Peyer's patch (tissue), 4 donors: ENCODE measurements around the gene ORM1. TPM values are rescaled to one million over a fixed set of nuclear protein-coding genes. Genes with fewer than 3 reads are reported as not detected.

Experiments
- DNase-seq, 3 donors: peaks; one replicate each; pipeline ENCODE4 v3.0.0-alpha.2; 2017 to 2019
- H3K27ac ChIP-seq, 4 donors: fragments of 200-600 bp; sonication (generic); one replicate each; pipeline ENCODE4 v1.5.1; 2016 to 2019
- H3K27me3 ChIP-seq, 2 donors: fragments of 200-600 bp; sonication (generic); one replicate each; pipeline ENCODE4 v1.5.1; 2019
- H3K36me3 ChIP-seq, 3 donors: fragments of 200-600 bp; sonication (generic); one replicate each; pipeline ENCODE4 v1.5.1; 2016 to 2019
- H3K4me1 ChIP-seq, 4 donors: fragments of 200-600 bp; sonication (generic); one replicate each; pipeline ENCODE4 v1.5.1; 2016 to 2019
- H3K4me3 ChIP-seq, 4 donors: fragments of 200-600 bp; sonication (generic); 1 replicate in 3 of 4; 2 replicates in 1 of 4; pipeline ENCODE4 v1.5.1; 2016 to 2019; ENCODE audit warnings: mild to moderate bottlenecking in 1 of 4
- H3K9me3 ChIP-seq, 4 donors: fragments of 200-600 bp; sonication (generic); one replicate each; pipeline ENCODE4 v1.5.1; 2016 to 2019; ENCODE audit warnings: mild to moderate bottlenecking in 1 of 4
- CTCF ChIP-seq, 6 experiments: fragments of 450-650 bp in 4 of 6; fragments of 200-600 bp in 2 of 6; sonication (generic) in 1 of 6; IDR thresholded peaks; one replicate each; pipeline ENCODE4 v1.5.1; 2017 to 2019; ENCODE audit warnings: antibody characterized with exemption in 6 of 6, mild to moderate bottlenecking in 3 of 6, moderate library complexity in 1 of 6
- POLR2A ChIP-seq, 2 donors: fragments of 450-650 bp; IDR thresholded peaks; one replicate each; pipeline ENCODE4 v1.5.1; 2017; ENCODE audit warnings: antibody characterized with exemption in 2 of 2, mild to moderate bottlenecking in 2 of 2, moderate library complexity in 2 of 2
- total RNA-seq, 4 donors: library from RNA; depleted of rRNA; stranded (reverse); fragments of >200 nt; gene quantifications; one replicate each; pipeline ENCODE4 v1.1.0, GENCODE V29; 2016

ORM1 gene
- total RNA-seq, 4 donors from 2014 or later, result not detected

GRCh38 chr9:114371343-114371944 is 48.5 kb downstream of the ORM1 start:
- H3K4me1 ChIP-seq, result peaks cover 0 to 60% (median 40%) of the 10 kb centered on the region in 4 donors
- H3K27me3 ChIP-seq, result no peaks in the 10 kb centered on the region
- H3K27ac ChIP-seq, result peak overlapping the region; percentile 76 to 94 (median 82)
- TF ChIP-seq CTCF (IDR thresholded peaks at IDR 0.05) (no peak), POLR2A (IDR thresholded peaks at IDR 0.05) (no peak)
- H3K9me3 ChIP-seq, result no peaks in the 10 kb centered on the region
- H3K36me3 ChIP-seq, result peaks cover 0 to 40% (median 0%) of the 10 kb centered on the region in 3 donors
- peak in 1 of 3 donors; percentile 37 for DNase-seq
- peak overlapping the region in 1 of 4 donors; percentile 28 for H3K4me3 ChIP-seq

GRCh38 chr9:114371973-114372917 is 49.3 kb downstream of the ORM1 start:
- Histone ChIP-seq H3K36me3 (peaks cover 0 to 46% (median 0%) of the 10 kb centered on the region in 3 donors), H3K4me1 (peaks cover 0 to 61% (median 38%) of the 10 kb centered on the region in 4 donors), H3K4me3 (peak overlapping the region in 2 of 4 donors; percentile 1 to 28), H3K9me3 (no peaks in the 10 kb centered on the region), H3K27me3 (no peaks in the 10 kb centered on the region), H3K27ac (peak overlapping the region; percentile 76 to 94 (median 82))
- TF ChIP-seq POLR2A (IDR thresholded peaks at IDR 0.05) (peak in 1 of 2 donors; percentile 14), CTCF (IDR thresholded peaks at IDR 0.05) (no peak)
- peak; percentile 48 to 86 (median 82) for DNase-seq

- H3K27me3 ChIP-seq, result no peaks in the 10 kb centered on the region
- no peak for TF ChIP-seq CTCF (IDR thresholded peaks at IDR 0.05)
- TF ChIP-seq POLR2A (IDR thresholded peaks at IDR 0.05), result peak in 1 of 2 donors; percentile 22
- H3K4me1 ChIP-seq, result peaks cover 0 to 56% (median 31%) of the 10 kb centered on the region in 4 donors
- H3K9me3 ChIP-seq, result no peaks in the 10 kb centered on the region
- H3K36me3 ChIP-seq, result peaks cover 0 to 46% (median 0%) of the 10 kb centered on the region in 3 donors
- H3K4me3 ChIP-seq, result peak overlapping the region in 1 of 4 donors; percentile 28
- peak overlapping the region; percentile 76 to 94 (median 82) for H3K27ac ChIP-seq
- peak; percentile 67 to 98 (median 97) for DNase-seq
These were observed 50.1 kb downstream of the ORM1 start for GRCh38 chr9:114372921-114373448.

- Histone ChIP-seq H3K4me1 (peaks cover 0 to 49% (median 32%) of the 10 kb centered on the region in 4 donors), H3K27me3 (no peaks in the 10 kb centered on the region), H3K9me3 (no peaks in the 10 kb centered on the region), H3K36me3 (peaks cover 0 to 47% (median 0%) of the 10 kb centered on the region in 3 donors), H3K4me3 (no peak overlapping the region), H3K27ac (peak overlapping the region in 3 of 4 donors; percentile 22 to 94 (median 81))
- TF ChIP-seq POLR2A (IDR thresholded peaks at IDR 0.05), result no peak
- TF ChIP-seq CTCF (IDR thresholded peaks at IDR 0.05), result no peak
- peak in 1 of 3 donors; percentile 36 for DNase-seq
These were observed 51.2 kb downstream of the ORM1 start for GRCh38 chr9:114373960-114374730.

- H3K36me3 ChIP-seq, result peaks cover 0 to 55% (median 5%) of the 10 kb centered on the region in 3 donors
- peak in 1 of 3 donors; percentile 23 for DNase-seq
- peak overlapping the region in 1 of 4 donors; percentile 94 for H3K27ac ChIP-seq
- TF ChIP-seq POLR2A (IDR thresholded peaks at IDR 0.05) (no peak), CTCF (IDR thresholded peaks at IDR 0.05) (no peak)
- no peak overlapping the region for H3K4me3 ChIP-seq
- peaks cover 0 to 52% (median 31%) of the 10 kb centered on the region in 4 donors for H3K4me1 ChIP-seq
- H3K27me3 ChIP-seq, result no peaks in the 10 kb centered on the region
- H3K9me3 ChIP-seq, result no peaks in the 10 kb centered on the region
These were observed 52.0 kb downstream of the ORM1 start for GRCh38 chr9:114374936-114375335.
